CD14-positive monocyte (primary cell): Measurements from ENCODE around the gene TOMM20. TPM values are rescaled to one million over a fixed set of nuclear protein-coding genes. Genes with fewer than 3 reads are reported as not detected.

Source experiments
- DNase-seq, 3 donors: peaks; one replicate each; pipeline ENCODE4 v3.0.0-alpha.2; 2011 to 2022
- H2AFZ ChIP-seq: 2 replicates; pipeline ENCODE4 v1.6.0; 2012; ENCODE audit warnings: mild to moderate bottlenecking, low read depth, low read length, inconsistent platforms; ENCODE audit not compliant: insufficient read depth, poor library complexity, severe bottlenecking
- H3K27ac ChIP-seq, 2 donors: 1 replicate in 1 of 2; 2 replicates in 1 of 2; pipeline ENCODE4 v1.5.1; 2012 to 2013; ENCODE audit warnings: low read length in 2 of 2, control low read depth in 1 of 2, inconsistent platforms in 1 of 2, low read depth in 1 of 2, mild to moderate bottlenecking in 1 of 2
- H3K27me3 ChIP-seq, 2 donors: one replicate each; pipeline versions ENCODE4 v1.6.0 to v1.6.1; 2011 to 2013; ENCODE audit warnings: low read length in 2 of 2; ENCODE audit not compliant: control insufficient read depth in 2 of 2, insufficient read depth in 2 of 2
- H3K36me3 ChIP-seq, 2 donors: replicated peaks in 1 of 2; 1 replicate in 1 of 2; 2 replicates in 1 of 2; pipeline versions ENCODE4 v1.5.1 to v1.6.1; 2012 to 2013; ENCODE audit warnings: low read length in 2 of 2, control low read depth in 1 of 2, inconsistent platforms in 1 of 2, mild to moderate bottlenecking in 1 of 2; ENCODE audit not compliant: insufficient read depth in 2 of 2, control insufficient read depth in 1 of 2
- H3K4me1 ChIP-seq, 2 donors: 1 replicate in 1 of 2; 2 replicates in 1 of 2; pipeline versions ENCODE4 v1.5.1 to v1.6.1; 2012 to 2013; ENCODE audit warnings: low read length in 2 of 2, control low read depth in 1 of 2, inconsistent platforms in 1 of 2, mild to moderate bottlenecking in 1 of 2, moderate library complexity in 1 of 2; ENCODE audit not compliant: insufficient read depth in 2 of 2, control insufficient read depth in 1 of 2
- H3K4me2 ChIP-seq: replicated peaks from 2 replicates; pipeline ENCODE3; 2012; ENCODE audit warnings: low read length, moderate library complexity, mild to moderate bottlenecking; ENCODE audit not compliant: poor library complexity, severe bottlenecking; ENCODE audit errors: extremely low read depth
- H3K4me3 ChIP-seq, 3 experiments: fragments of 200-600 bp in 1 of 3; sonication (generic) in 1 of 3; replicated peaks in 1 of 3; 1 replicate in 2 of 3; 2 replicates in 1 of 3; pipeline ENCODE4 v1.5.1; 2011 to 2013; ENCODE audit warnings: low read length in 3 of 3, mild to moderate bottlenecking in 3 of 3, control low read depth in 2 of 3, low read depth in 2 of 3, inconsistent platforms in 1 of 3, moderate library complexity in 1 of 3
- H3K79me2 ChIP-seq: 2 replicates; pipeline ENCODE4 v1.6.0; 2012; ENCODE audit warnings: mild to moderate bottlenecking, control low read depth, inconsistent platforms, low read length, moderate library complexity; ENCODE audit not compliant: insufficient read depth
- H3K9ac ChIP-seq: 2 replicates; pipeline ENCODE4 v1.6.0; 2017; ENCODE audit warnings: low read length, mild to moderate bottlenecking; ENCODE audit not compliant: insufficient read depth, poor library complexity, severe bottlenecking
- H3K9me3 ChIP-seq, 2 donors: replicated peaks in 1 of 2; 1 replicate in 1 of 2; 2 replicates in 1 of 2; pipeline versions ENCODE4 v1.5.1 to v1.6.1; 2012 to 2013; ENCODE audit warnings: low read length in 2 of 2, control low read depth in 1 of 2; ENCODE audit not compliant: control insufficient read depth in 1 of 2, insufficient read depth in 1 of 2
- H4K20me1 ChIP-seq: 2 replicates; pipeline ENCODE4 v1.6.0; 2012; ENCODE audit warnings: mild to moderate bottlenecking, low read length, control low read depth, moderate library complexity; ENCODE audit not compliant: insufficient read depth
- H3K27ac Mint-ChIP-seq, 7 donors: one replicate each; pipeline ENCODE4 v1.8.0; 2020; ENCODE audit warnings: mild to moderate bottlenecking in 7 of 7, mixed read lengths in 7 of 7, moderate library complexity in 6 of 7, inconsistent platforms in 2 of 7
- H3K27me3 Mint-ChIP-seq, 3 donors: one replicate each; pipeline ENCODE4 v1.8.0; 2021 to 2022; ENCODE audit warnings: low read depth in 3 of 3, mild to moderate bottlenecking in 3 of 3, mixed read lengths in 3 of 3, moderate library complexity in 3 of 3, inconsistent platforms in 1 of 3
- H3K36me3 Mint-ChIP-seq, 2 donors: one replicate each; pipeline ENCODE4 v1.8.0; 2020; ENCODE audit warnings: mixed read lengths in 2 of 2, inconsistent platforms in 1 of 2, mild to moderate bottlenecking in 1 of 2
- H3K4me1 Mint-ChIP-seq: one replicate; pipeline ENCODE4 v1.8.0; 2020; ENCODE audit warnings: mild to moderate bottlenecking, mixed read lengths
- H3K4me3 Mint-ChIP-seq, 2 donors: one replicate each; pipeline ENCODE4 v1.8.0; 2020; ENCODE audit warnings: mild to moderate bottlenecking in 2 of 2, mixed read lengths in 2 of 2, moderate library complexity in 1 of 2
- H3K9me3 Mint-ChIP-seq, 7 donors: one replicate each; pipeline ENCODE4 v1.8.0; 2020 to 2022; ENCODE audit warnings: mixed read lengths in 7 of 7, mild to moderate bottlenecking in 6 of 7, moderate library complexity in 6 of 7, inconsistent platforms in 2 of 7
- CTCF ChIP-seq: fragments of 200-600 bp; IDR thresholded peaks from one replicate; pipeline ENCODE4 v1.8.0; 2022; ENCODE audit warnings: antibody characterized with exemption, mild to moderate bottlenecking
- WGBS: methylation state at CpG from one replicate; pipeline ENCODE4 v1.1.5; 2013; ENCODE audit warnings: missing lambda C conversion rate; ENCODE audit not compliant: insufficient coverage; 5-methylcytosine and 5-hydroxymethylcytosine counted together
- intact Hi-C, 2 donors: fragments of 100-400 bp; cut with micrococcal nuclease; formaldehyde crosslinking; loops; one replicate each; pipeline versions ENCODE4 v1.15.0 to v1.15.1; 2023
- polyA plus RNA-seq, 3 donors: library from polyadenylated mRNA; depleted of rRNA in 1 of 3; unstranded in 2 of 3; stranded (reverse) in 1 of 3; fragments of 300-500 nt in 2 of 3; fragments of >200 nt in 1 of 3; fragmentation: Illumina TruSeq in 2 of 3; gene quantifications; 1 replicate in 2 of 3; 2 replicates in 1 of 3; pipeline ENCODE4 v1.2.3, GENCODE V29; 2012 to 2021

TOMM20 gene
- polyA plus RNA-seq, 3 donors, result 26.5 to 34.8 (median 31.5) TPM

- peaks cover 76 to 95% of the 10 kb centered on the region in 2 donors for H3K36me3 Mint-ChIP-seq
- no peak for DNase-seq
- peak overlapping the region in 2 of 7 donors; percentile 26 to 33 for H3K27ac Mint-ChIP-seq
- no peaks in the 10 kb centered on the region for H3K4me1 Mint-ChIP-seq
- no peak overlapping the region for H3K4me2 ChIP-seq
- H3K27me3 Mint-ChIP-seq, result no peaks in the 10 kb centered on the region
- no peak overlapping the region for H3K4me3 ChIP-seq
- WGBS, result 100% methylated on average over 5 of the region's 9 CpGs
- no peak overlapping the region for H3K4me3 Mint-ChIP-seq
- H3K27ac ChIP-seq, result no peak overlapping the region
- TF ChIP-seq CTCF, result no peak
- peaks cover 90 to 97% of the 10 kb centered on the region in 2 donors for H3K36me3 ChIP-seq
- H3K9me3 ChIP-seq, result no peaks in the 10 kb centered on the region
- peaks cover 19% of the 10 kb centered on the region for H4K20me1 ChIP-seq
- H2AFZ ChIP-seq, result no peak overlapping the region
- H3K9ac ChIP-seq, result no peak overlapping the region
- H3K9me3 Mint-ChIP-seq, result no peaks in the 10 kb centered on the region
- H3K4me1 ChIP-seq, result no peaks in the 10 kb centered on the region
- H3K27me3 ChIP-seq, result no peaks in the 10 kb centered on the region
- H3K79me2 ChIP-seq, result peaks cover 10% of the 10 kb centered on the region
- intact Hi-C loops, result no loop called here
Measured at GRCh38 chr1:235149824-235150223, 21.2 kb upstream of the TOMM20 start.

- Mint-ChIP-seq H3K4me3 (no peak overlapping the region), H3K9me3 (peaks cover 0 to under 1% (median 0%) of the 10 kb centered on the region in 7 donors)
Measured at GRCh38 chr1:235147269-235147668, 18.6 kb upstream of the TOMM20 start.

More at GRCh38 chr1:235147269-235147668, 18.6 kb upstream of the TOMM20 start:
- no peak overlapping the region for H3K27ac ChIP-seq
- H3K4me3 ChIP-seq, result no peak overlapping the region
- Mint-ChIP-seq H3K27me3 (no peaks in the 10 kb centered on the region), H3K36me3 (peaks cover 71 to 93% of the 10 kb centered on the region in 2 donors), H3K4me1 (no peaks in the 10 kb centered on the region), H3K27ac (peak overlapping the region in 2 of 7 donors; percentile 31 to 61)
- no peak overlapping the region for H3K4me2 ChIP-seq
- no peak for DNase-seq
- H3K36me3 ChIP-seq, result peaks cover 88 to 97% of the 10 kb centered on the region in 2 donors
- H3K27me3 ChIP-seq, result no peaks in the 10 kb centered on the region
- no peaks in the 10 kb centered on the region for H3K4me1 ChIP-seq
- intact Hi-C loops, result no loop called here
- no peaks in the 10 kb centered on the region for H3K9me3 ChIP-seq
- WGBS, result no CpG with 5 or more reads among the region's 4 CpGs
- H2AFZ ChIP-seq, result no peak overlapping the region
- peaks cover 10% of the 10 kb centered on the region for H3K79me2 ChIP-seq
- no peak for TF ChIP-seq CTCF
- no peak overlapping the region for H3K9ac ChIP-seq
- peaks cover 19% of the 10 kb centered on the region for H4K20me1 ChIP-seq
